SK-N-MC (cell line): ENCODE measurements around the gene CETN3.

ENCODE experiments used
- DNase-seq: peaks from one replicate; pipeline ENCODE4 v3.0.0-alpha.2; 2011; ENCODE audit warnings: low read depth, low spot score
- H3K27ac ChIP-seq: fragments of 200-600 bp; sonication (generic); 2 replicates; pipeline ENCODE4 v1.5.1; 2016; ENCODE audit warnings: mixed run types
- H3K36me3 ChIP-seq: fragments of 200-600 bp; sonication (generic); 2 replicates; pipeline ENCODE4 v1.6.1; 2017; ENCODE audit warnings: antibody characterized with exemption, low read length, mixed read lengths; ENCODE audit not compliant: insufficient read depth
- H3K4me3 ChIP-seq: fragments of 200-600 bp; sonication (generic); 2 replicates; pipeline ENCODE4 v1.5.1; 2016
- H3K9ac ChIP-seq: fragments of 200-600 bp; sonication (generic); 2 replicates; pipeline ENCODE4 v1.8.0; 2017; ENCODE audit warnings: mixed run types, mixed read lengths; ENCODE audit not compliant: insufficient read length
- H3K9me3 ChIP-seq: fragments of 200-600 bp; sonication (generic); 2 replicates; pipeline ENCODE4 v1.6.1; 2017; ENCODE audit warnings: low read depth, mild to moderate bottlenecking, antibody characterized with exemption, low read length, moderate library complexity, mixed read lengths
- EZH2 ChIP-seq: fragments of 200-600 bp; sonication (generic); IDR thresholded peaks from one replicate; pipeline ENCODE4 v1.6.1; 2017; ENCODE audit warnings: antibody characterized with exemption
- FOXP2 ChIP-seq: optimal IDR thresholded peaks from 2 replicates; pipeline ENCODE3; 2011; ENCODE audit warnings: mild to moderate bottlenecking, moderate library complexity; ENCODE audit not compliant: insufficient read depth; ENCODE audit errors: extremely low read length, control extremely low read depth
- POLR2AphosphoS5 ChIP-seq: IDR thresholded peaks from 2 replicates; pipeline ENCODE4 v1.6.1; 2012; ENCODE audit warnings: mild to moderate bottlenecking, low read depth, low read length, borderline replicate concordance

The CETN3 gene

GRCh38 chr5:90409318-90410177 lies at the start of gene CETN3:
Gene CETN3, minus strand, starts transcription at chr5:90409756. Its CDS starts 95 bp downstream, at chr5:90409661.
- peak within 1 kb of the TSS; percentile 98 for H3K4me3 ChIP-seq
- no peak for TF ChIP-seq EZH2
- peak; percentile 93 for TF ChIP-seq POLR2AphosphoS5
- no peak for TF ChIP-seq FOXP2
- DNase-seq = peak; percentile 97
- peaks cover 8% of the 10 kb centered on the region for H3K36me3 ChIP-seq
- H3K9ac ChIP-seq = peak within 1 kb of the TSS; percentile 98
- no peaks in the 10 kb centered on the region for H3K9me3 ChIP-seq
- peak within 1 kb of the TSS; percentile 99 for H3K27ac ChIP-seq

GRCh38 chr5:90446961-90447360 lies 37.4 kb upstream of the CETN3 start:
- TF ChIP-seq POLR2AphosphoS5 = no peak
- no peak for TF ChIP-seq FOXP2
- TF ChIP-seq EZH2 = no peak

GRCh38 chr5:90440644-90441043 lies 31.1 kb upstream of the CETN3 start:
- DNase-seq = no peak

More at GRCh38 chr5:90446961-90447360, 37.4 kb upstream of the CETN3 start:
- H3K4me3 ChIP-seq = no peak overlapping the region
- no peak overlapping the region for H3K27ac ChIP-seq
- no peak for DNase-seq
- H3K9ac ChIP-seq = no peak overlapping the region
- H3K9me3 ChIP-seq = no peaks in the 10 kb centered on the region
- H3K36me3 ChIP-seq = no peaks in the 10 kb centered on the region

GRCh38 chr5:90438100-90438499 lies 28.5 kb upstream of the CETN3 start:
- DNase-seq = no peak
- Histone ChIP-seq H3K9ac (no peak overlapping the region), H3K27ac (no peak overlapping the region), H3K9me3 (no peaks in the 10 kb centered on the region), H3K36me3 (no peaks in the 10 kb centered on the region), H3K4me3 (no peak overlapping the region)
- TF ChIP-seq POLR2AphosphoS5 = no peak
- TF ChIP-seq EZH2 = no peak
- no peak for TF ChIP-seq FOXP2

More at GRCh38 chr5:90440644-90441043, 31.1 kb upstream of the CETN3 start:
- no peaks in the 10 kb centered on the region for H3K36me3 ChIP-seq
- H3K4me3 ChIP-seq = no peak overlapping the region
- no peaks in the 10 kb centered on the region for H3K9me3 ChIP-seq
- TF ChIP-seq FOXP2 (no peak), POLR2AphosphoS5 (no peak), EZH2 (no peak)
- no peak overlapping the region for H3K9ac ChIP-seq
- no peak overlapping the region for H3K27ac ChIP-seq

- Histone ChIP-seq H3K9ac (no peak overlapping the region), H3K9me3 (no peaks in the 10 kb centered on the region), H3K4me3 (no peak overlapping the region), H3K27ac (no peak overlapping the region), H3K36me3 (no peaks in the 10 kb centered on the region)
- no peak for DNase-seq
- TF ChIP-seq POLR2AphosphoS5 (no peak), EZH2 (no peak), FOXP2 (no peak)
Observed at GRCh38 chr5:90437663-90438062, 28.1 kb upstream of the CETN3 start.

GRCh38 chr5:90434116-90434714 lies 24.7 kb upstream of the CETN3 start:
- DNase-seq = peak; percentile 30

GRCh38 chr5:90424245-90424644 lies 14.7 kb upstream of the CETN3 start:
- no peak for DNase-seq
- H3K36me3 ChIP-seq = no peaks in the 10 kb centered on the region
- no peak overlapping the region for H3K4me3 ChIP-seq
- no peaks in the 10 kb centered on the region for H3K9me3 ChIP-seq
- H3K9ac ChIP-seq = no peak overlapping the region
- TF ChIP-seq EZH2 = no peak
- no peak for TF ChIP-seq FOXP2
- no peak for TF ChIP-seq POLR2AphosphoS5
- no peak overlapping the region for H3K27ac ChIP-seq

More at GRCh38 chr5:90434116-90434714, 24.7 kb upstream of the CETN3 start:
- Histone ChIP-seq H3K36me3 (no peaks in the 10 kb centered on the region), H3K4me3 (no peak overlapping the region), H3K9ac (peak overlapping the region; percentile 14), H3K9me3 (no peaks in the 10 kb centered on the region), H3K27ac (no peak overlapping the region)
- TF ChIP-seq EZH2 = no peak

- H3K9ac ChIP-seq = no peak overlapping the region
- H3K4me3 ChIP-seq = no peak overlapping the region
- TF ChIP-seq EZH2 (no peak), POLR2AphosphoS5 (no peak), FOXP2 (no peak)
- no peak overlapping the region for H3K27ac ChIP-seq
- no peaks in the 10 kb centered on the region for H3K9me3 ChIP-seq
- no peak for DNase-seq
- no peaks in the 10 kb centered on the region for H3K36me3 ChIP-seq
Observed at GRCh38 chr5:90421136-90421535, 11.6 kb upstream of the CETN3 start.

- no peak for DNase-seq
- H3K4me3 ChIP-seq = no peak overlapping the region
- H3K9me3 ChIP-seq = no peaks in the 10 kb centered on the region
- no peak overlapping the region for H3K27ac ChIP-seq
- TF ChIP-seq FOXP2 (no peak), EZH2 (no peak), POLR2AphosphoS5 (no peak)
- no peaks in the 10 kb centered on the region for H3K36me3 ChIP-seq
- H3K9ac ChIP-seq = no peak overlapping the region
Observed at GRCh38 chr5:90418214-90418613, 8.7 kb upstream of the CETN3 start.
